Osteoblast (primary cell): ENCODE measurements around the gene KRTAP10-9. TPM values are rescaled to one million over a fixed set of nuclear protein-coding genes. Genes with fewer than 3 reads are reported as not detected.
A peak's percentile ranks its signal among the peaks of the same experiment; 100 is the strongest.

Source experiments
- DNase-seq: peaks from one replicate; pipeline ENCODE4 v3.0.0; 2011; ENCODE audit warnings: low spot score, mixed read lengths; ENCODE audit not compliant: insufficient read length; ENCODE audit errors: missing footprints
- H2AFZ ChIP-seq: 2 replicates; pipeline ENCODE4 v1.6.0; 2011; ENCODE audit warnings: mild to moderate bottlenecking, low read length
- H3K27ac ChIP-seq: 2 replicates; pipeline ENCODE4 v1.5.1; 2011; ENCODE audit warnings: mild to moderate bottlenecking, low read depth, low read length, moderate library complexity
- H3K27me3 ChIP-seq: 2 replicates; pipeline ENCODE4 v1.6.0; 2012; ENCODE audit warnings: mild to moderate bottlenecking, control low read depth, inconsistent platforms, low read length, moderate library complexity; ENCODE audit not compliant: insufficient read depth
- H3K36me3 ChIP-seq: 2 replicates; pipeline ENCODE4 v1.5.1; 2011; ENCODE audit warnings: mild to moderate bottlenecking, low read length, control low read depth, moderate library complexity; ENCODE audit not compliant: insufficient read depth
- H3K4me1 ChIP-seq: 2 replicates; pipeline ENCODE4 v1.5.1; 2011; ENCODE audit warnings: mild to moderate bottlenecking, low read length, control low read depth, moderate library complexity; ENCODE audit not compliant: insufficient read depth
- H3K4me2 ChIP-seq: 2 replicates; pipeline ENCODE4 v1.6.0; 2011; ENCODE audit warnings: mild to moderate bottlenecking, low read length; ENCODE audit not compliant: insufficient read depth
- H3K4me3 ChIP-seq: fragments of 200-600 bp; sonication (generic); 3 replicates; pipeline ENCODE4 v1.5.1; 2012; ENCODE audit warnings: mild to moderate bottlenecking, low read length, inconsistent platforms; ENCODE audit not compliant: insufficient read depth
- H3K79me2 ChIP-seq: 2 replicates; pipeline ENCODE4 v1.6.0; 2012; ENCODE audit warnings: mild to moderate bottlenecking, low read length, control low read depth, inconsistent platforms; ENCODE audit not compliant: insufficient read depth
- H3K9me3 ChIP-seq: 2 replicates; pipeline ENCODE4 v1.5.1; 2011; ENCODE audit warnings: low read depth, low read length, control low read depth
- H4K20me1 ChIP-seq: 2 replicates; pipeline ENCODE4 v1.6.0; 2012; ENCODE audit warnings: mild to moderate bottlenecking, low read length, control low read depth; ENCODE audit not compliant: insufficient read depth
- CTCF ChIP-seq: IDR thresholded peaks from 2 replicates; pipeline ENCODE4 v1.5.1; 2011; ENCODE audit warnings: mild to moderate bottlenecking, low read depth, low read length, moderate library complexity; ENCODE audit errors: extremely low read depth
- total RNA-seq: library from RNA; depleted of rRNA; stranded (reverse); fragments of >200 nt; gene quantifications from 2 replicates; pipeline ENCODE4 v1.2.3, GENCODE V29; 2012

The KRTAP10-9 gene
- total RNA-seq, 1 donor = not detected

- Histone ChIP-seq H3K27ac (no peak within 1 kb of the TSS), H3K4me1 (no peaks in the 10 kb centered on the region), H3K36me3 (no peaks in the 10 kb centered on the region), H3K27me3 (no peaks in the 10 kb centered on the region), H3K4me3 (no peak within 1 kb of the TSS), H3K9me3 (no peaks in the 10 kb centered on the region), H2AFZ (no peak within 1 kb of the TSS), H3K79me2 (no peaks in the 10 kb centered on the region), H3K4me2 (no peak within 1 kb of the TSS), H4K20me1 (no peaks in the 10 kb centered on the region)
- peak; percentile 3 for DNase-seq
- TF ChIP-seq CTCF = no peak
Observed at GRCh38 chr21:44654576-44655175, 27.8 kb downstream of the KRTAP10-9 start, which contains the start of gene KRTAP12-4. Gene KRTAP12-4, minus strand, starts transcription at chr21:44654659. Its CDS starts 45 bp downstream, at chr21:44654614.

- H3K4me2 ChIP-seq = no peak overlapping the region
- no peaks in the 10 kb centered on the region for H4K20me1 ChIP-seq
- TF ChIP-seq CTCF = no peak
- no peak overlapping the region for H3K27ac ChIP-seq
- H3K27me3 ChIP-seq = no peaks in the 10 kb centered on the region
- H3K4me3 ChIP-seq = no peak overlapping the region
- no peaks in the 10 kb centered on the region for H3K79me2 ChIP-seq
- no peaks in the 10 kb centered on the region for H3K9me3 ChIP-seq
- H2AFZ ChIP-seq = no peak overlapping the region
- H3K36me3 ChIP-seq = no peaks in the 10 kb centered on the region
- no peaks in the 10 kb centered on the region for H3K4me1 ChIP-seq
- DNase-seq = no peak
Observed at GRCh38 chr21:44656868-44657267, 30.0 kb downstream of the KRTAP10-9 start.

GRCh38 chr21:44657635-44658540 lies 31.0 kb downstream of the KRTAP10-9 start, which contains the start of gene KRTAP12-3:
Gene KRTAP12-3, plus strand, starts transcription at chr21:44657932. Its CDS starts 48 bp downstream, at chr21:44657980.
- Histone ChIP-seq H3K4me1 (no peaks in the 10 kb centered on the region), H3K27ac (no peak within 1 kb of the TSS), H3K4me3 (no peak within 1 kb of the TSS), H3K9me3 (no peaks in the 10 kb centered on the region), H2AFZ (no peak within 1 kb of the TSS), H4K20me1 (no peaks in the 10 kb centered on the region), H3K36me3 (no peaks in the 10 kb centered on the region), H3K4me2 (no peak within 1 kb of the TSS), H3K79me2 (no peaks in the 10 kb centered on the region), H3K27me3 (no peaks in the 10 kb centered on the region)
- no peak for DNase-seq
- no peak for TF ChIP-seq CTCF

- Histone ChIP-seq H3K9me3 (no peaks in the 10 kb centered on the region), H3K27me3 (no peaks in the 10 kb centered on the region), H3K36me3 (no peaks in the 10 kb centered on the region), H3K4me2 (no peak overlapping the region), H3K27ac (no peak overlapping the region), H4K20me1 (no peaks in the 10 kb centered on the region), H2AFZ (no peak overlapping the region), H3K79me2 (no peaks in the 10 kb centered on the region), H3K4me1 (no peaks in the 10 kb centered on the region), H3K4me3 (no peak overlapping the region)
- no peak for DNase-seq
- no peak for TF ChIP-seq CTCF
Observed at GRCh38 chr21:44658541-44658910, 31.6 kb downstream of the KRTAP10-9 start.
